Neural progenitor cell (in vitro differentiated cells): ENCODE data around the gene ECE2.

ENCODE experiments used
- EZH2 ChIP-seq: fragments of 200-600 bp; sonication (generic); IDR thresholded peaks from 2 replicates; pipeline ENCODE4 v1.6.1; 2017; ENCODE audit warnings: antibody characterized with exemption, mild to moderate bottlenecking, moderate library complexity
- EZH2phosphoT487 ChIP-seq: fragments of 200-600 bp; sonication (generic); IDR thresholded peaks from 2 replicates; pipeline ENCODE4 v1.6.1; 2017; ENCODE audit warnings: antibody characterized with exemption
- TF ChIP-seq, protein P1 (sequence below): fragments of 200-600 bp; sonication (generic); IDR thresholded peaks from 2 replicates; pipeline ENCODE4 v1.5.1; 2017; ENCODE audit warnings: antibody characterized with exemption, mild to moderate bottlenecking

DNA sequence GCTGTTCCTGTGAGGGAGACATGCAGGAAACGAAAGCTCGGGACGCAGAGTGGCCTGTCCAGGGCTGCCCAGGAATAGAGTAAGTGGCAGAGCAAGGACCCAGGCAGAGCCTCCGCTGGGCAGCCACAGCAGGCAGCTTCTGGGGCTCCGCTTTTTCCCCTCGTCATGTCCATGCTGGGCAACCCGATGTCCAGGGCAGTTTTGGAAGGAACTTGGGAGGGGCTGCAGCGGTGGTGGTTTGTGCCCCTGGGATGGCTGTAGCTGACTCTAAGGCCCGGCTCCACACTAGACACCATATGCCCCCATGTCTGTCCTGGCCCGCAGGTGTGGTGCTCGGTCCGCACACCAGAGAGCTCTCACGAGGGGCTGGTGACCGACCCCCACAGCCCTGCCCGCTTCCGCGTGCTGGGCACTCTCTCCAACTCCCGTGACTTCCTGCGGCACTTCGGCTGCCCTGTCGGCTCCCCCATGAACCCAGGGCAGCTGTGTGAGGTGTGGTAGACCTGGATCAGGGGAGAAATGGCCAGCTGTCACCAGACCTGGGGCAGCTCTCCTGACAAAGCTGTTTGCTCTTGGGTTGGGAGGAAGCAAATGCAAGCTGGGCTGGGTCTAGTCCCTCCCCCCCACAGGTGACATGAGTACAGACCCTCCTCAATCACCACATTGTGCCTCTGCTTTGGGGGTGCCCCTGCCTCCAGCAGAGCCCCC lies 16.1 kb downstream of the ECE2 start:
- TF ChIP-seq, protein P1, sequence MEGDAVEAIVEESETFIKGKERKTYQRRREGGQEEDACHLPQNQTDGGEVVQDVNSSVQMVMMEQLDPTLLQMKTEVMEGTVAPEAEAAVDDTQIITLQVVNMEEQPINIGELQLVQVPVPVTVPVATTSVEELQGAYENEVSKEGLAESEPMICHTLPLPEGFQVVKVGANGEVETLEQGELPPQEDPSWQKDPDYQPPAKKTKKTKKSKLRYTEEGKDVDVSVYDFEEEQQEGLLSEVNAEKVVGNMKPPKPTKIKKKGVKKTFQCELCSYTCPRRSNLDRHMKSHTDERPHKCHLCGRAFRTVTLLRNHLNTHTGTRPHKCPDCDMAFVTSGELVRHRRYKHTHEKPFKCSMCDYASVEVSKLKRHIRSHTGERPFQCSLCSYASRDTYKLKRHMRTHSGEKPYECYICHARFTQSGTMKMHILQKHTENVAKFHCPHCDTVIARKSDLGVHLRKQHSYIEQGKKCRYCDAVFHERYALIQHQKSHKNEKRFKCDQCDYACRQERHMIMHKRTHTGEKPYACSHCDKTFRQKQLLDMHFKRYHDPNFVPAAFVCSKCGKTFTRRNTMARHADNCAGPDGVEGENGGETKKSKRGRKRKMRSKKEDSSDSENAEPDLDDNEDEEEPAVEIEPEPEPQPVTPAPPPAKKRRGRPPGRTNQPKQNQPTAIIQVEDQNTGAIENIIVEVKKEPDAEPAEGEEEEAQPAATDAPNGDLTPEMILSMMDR = no peak
- TF ChIP-seq EZH2phosphoT487 (no peak), EZH2 (no peak)
